ENCODE measurements around the gene SDK1.

Gene SDK1

DNA sequence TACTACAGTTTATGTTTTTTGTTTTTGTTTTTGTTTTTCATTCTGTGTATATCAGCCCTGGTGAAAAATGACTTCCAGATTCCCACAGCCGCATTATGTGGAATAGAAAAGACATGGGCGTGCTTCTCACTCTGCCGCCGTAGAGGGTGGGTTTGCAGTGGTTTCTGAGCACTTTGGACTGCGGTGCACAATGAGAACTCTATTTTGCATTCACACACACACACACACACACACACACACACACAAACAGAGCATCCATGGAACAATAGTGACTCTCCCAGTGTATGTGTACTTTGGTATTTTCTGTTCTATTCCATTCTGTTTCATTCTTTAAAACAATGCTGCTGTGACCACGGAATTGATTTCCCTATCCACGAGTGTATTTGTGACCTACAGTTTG lies 723.8 kb downstream of the SDK1 start:
- no peak for DNase-seq (ENCODE audit: low spot score)
- TF ChIP-seq, protein P1, sequence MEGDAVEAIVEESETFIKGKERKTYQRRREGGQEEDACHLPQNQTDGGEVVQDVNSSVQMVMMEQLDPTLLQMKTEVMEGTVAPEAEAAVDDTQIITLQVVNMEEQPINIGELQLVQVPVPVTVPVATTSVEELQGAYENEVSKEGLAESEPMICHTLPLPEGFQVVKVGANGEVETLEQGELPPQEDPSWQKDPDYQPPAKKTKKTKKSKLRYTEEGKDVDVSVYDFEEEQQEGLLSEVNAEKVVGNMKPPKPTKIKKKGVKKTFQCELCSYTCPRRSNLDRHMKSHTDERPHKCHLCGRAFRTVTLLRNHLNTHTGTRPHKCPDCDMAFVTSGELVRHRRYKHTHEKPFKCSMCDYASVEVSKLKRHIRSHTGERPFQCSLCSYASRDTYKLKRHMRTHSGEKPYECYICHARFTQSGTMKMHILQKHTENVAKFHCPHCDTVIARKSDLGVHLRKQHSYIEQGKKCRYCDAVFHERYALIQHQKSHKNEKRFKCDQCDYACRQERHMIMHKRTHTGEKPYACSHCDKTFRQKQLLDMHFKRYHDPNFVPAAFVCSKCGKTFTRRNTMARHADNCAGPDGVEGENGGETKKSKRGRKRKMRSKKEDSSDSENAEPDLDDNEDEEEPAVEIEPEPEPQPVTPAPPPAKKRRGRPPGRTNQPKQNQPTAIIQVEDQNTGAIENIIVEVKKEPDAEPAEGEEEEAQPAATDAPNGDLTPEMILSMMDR (IDR thresholded peaks at IDR 0.05; ENCODE audit: extremely low read depth, missing control alignments) = no peak

DNA sequence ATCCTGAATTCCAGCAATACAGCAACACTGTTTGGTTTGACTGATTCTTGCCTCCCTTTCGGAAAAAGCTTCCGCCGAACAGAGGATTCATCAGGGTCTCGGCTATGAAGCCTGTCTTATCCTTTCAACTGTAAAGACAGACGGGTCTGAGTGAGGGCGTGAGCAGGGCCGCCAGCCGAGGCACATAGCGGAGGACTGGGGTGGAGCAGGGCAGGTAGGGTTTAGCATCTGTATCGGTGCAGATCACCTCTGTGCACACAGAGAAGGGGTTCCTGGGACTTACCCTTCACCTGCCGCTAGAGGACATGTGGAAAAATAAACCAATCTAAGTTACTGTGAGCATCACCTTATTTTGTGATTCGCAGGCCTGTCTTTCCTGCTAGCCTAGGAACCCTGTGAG lies 724.2 kb downstream of the SDK1 start:
- TF ChIP-seq, protein P1 (IDR thresholded peaks at IDR 0.05; ENCODE audit: extremely low read depth, missing control alignments) = no peak

DNA sequence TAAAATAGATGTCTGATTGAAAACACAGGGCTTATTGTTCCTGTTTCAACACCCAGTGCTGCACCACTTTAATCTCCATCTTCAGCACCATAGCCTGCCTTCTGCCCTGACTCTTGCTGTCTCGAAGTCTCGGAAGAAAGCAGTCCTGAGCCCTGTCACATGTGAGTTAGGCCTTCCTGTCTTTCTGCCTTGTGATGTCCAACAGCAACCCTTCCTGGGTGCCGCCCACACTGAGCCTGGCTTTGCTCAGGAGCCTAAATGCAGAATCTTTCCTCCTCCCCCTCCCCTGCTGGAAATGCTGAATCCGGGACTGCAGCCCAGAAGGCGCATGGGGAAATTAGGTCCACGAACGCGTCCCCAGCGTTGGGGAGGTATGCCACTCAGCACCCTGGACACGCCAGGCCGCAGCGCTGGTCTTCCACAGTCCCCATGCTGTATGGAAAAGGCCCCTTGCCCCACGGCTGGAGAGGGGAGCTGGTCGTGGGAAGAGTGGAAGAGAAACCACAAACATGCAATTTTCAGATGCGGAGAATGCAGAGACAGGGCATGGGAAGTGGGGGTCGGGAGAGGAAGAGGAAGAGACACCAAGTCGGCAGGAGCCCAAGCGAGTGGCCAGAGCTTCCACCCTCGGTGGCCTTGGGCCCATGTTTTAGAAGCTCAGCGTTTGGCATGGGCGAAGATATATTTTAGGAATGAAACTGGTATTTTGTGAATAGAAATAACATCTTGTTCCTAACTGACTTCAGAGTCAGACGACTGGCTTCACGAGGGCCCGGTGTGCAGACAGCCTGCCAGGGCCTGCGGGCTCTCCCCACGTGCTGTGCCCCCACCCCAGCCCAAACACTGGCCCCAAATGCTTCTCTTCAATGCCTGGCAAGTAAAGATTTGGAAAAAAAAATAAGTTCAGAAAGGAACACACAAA lies 724.9 kb downstream of the SDK1 start:
- TF ChIP-seq, protein P1 (IDR thresholded peaks at IDR 0.05; ENCODE audit: extremely low read depth, missing control alignments) = no peak
- no peak for DNase-seq (ENCODE audit: low spot score)

More for the DNA sequence above, 724.2 kb downstream of the SDK1 start:
- DNase-seq (ENCODE audit: low spot score) = no peak

DNA sequence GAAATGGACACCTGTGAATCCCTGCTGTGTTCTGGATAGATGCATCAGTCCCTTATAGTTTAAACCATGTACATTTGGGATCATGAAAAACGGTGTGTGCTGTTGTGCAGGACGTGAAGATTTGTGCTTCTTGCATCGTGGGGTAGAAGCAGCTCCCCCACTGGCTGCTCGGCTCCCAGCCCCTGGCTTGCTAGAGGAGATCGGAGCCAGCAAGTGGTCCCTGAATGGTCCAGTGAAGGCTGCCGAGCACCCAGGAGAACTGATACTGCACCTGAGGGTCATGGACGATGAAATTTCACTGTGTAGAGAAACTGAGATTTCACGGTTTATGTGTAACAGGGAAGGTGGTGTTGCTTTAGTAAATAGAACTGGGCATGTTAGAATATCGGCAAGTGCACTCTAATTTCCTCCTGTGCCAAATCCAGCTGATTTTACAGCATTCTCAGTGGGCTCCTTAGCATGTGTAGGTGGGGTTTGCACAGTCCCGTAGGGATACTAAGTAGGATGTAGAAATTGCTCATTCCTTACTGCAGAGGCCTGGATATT lies 726.0 kb downstream of the SDK1 start:
- TF ChIP-seq, protein P1 (IDR thresholded peaks at IDR 0.05; ENCODE audit: extremely low read depth, missing control alignments) = no peak
- no peak for DNase-seq (ENCODE audit: low spot score)

DNA sequence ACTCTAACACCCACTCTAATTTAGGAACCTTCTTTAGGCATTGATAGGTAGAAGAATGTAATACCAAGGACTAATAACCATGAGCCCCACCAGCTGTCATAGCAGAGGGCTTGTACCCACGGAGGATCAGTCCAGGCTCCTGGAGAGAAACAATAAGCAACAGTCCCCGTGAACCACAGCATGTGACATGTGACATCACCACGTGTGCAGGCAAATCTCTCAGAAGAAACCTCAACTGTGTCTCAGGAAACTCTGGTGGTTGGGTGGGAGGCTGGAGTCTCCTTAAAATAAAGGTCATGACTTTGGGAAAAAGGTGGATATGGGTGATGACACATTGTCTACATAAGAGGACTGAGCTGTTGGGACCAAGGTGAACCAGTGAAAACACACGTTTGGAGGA lies 727.2 kb downstream of the SDK1 start:
- no peak for DNase-seq (ENCODE audit: low spot score)
- TF ChIP-seq, protein P1 (IDR thresholded peaks at IDR 0.05; ENCODE audit: extremely low read depth, missing control alignments) = no peak

DNA sequence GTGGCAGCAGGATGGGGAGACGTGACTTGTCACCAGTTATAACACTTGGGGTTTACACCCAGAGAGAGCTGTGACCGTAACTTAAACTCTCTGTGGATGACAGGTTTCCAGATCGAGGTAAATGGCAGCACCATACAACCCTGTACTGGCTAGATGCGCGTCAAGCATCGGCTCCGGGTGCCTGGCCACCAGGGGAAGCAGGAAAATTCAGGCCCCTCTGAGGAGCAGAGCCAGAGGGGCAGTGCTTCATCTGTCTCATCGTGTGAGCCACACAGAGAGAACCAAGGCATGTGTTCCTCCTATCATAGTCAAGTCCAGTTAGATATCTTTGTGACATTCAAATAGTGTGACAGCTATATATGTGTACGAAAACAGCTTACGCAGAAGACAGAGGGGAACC lies 728.9 kb downstream of the SDK1 start:
- no peak for DNase-seq (ENCODE audit: low spot score)
- TF ChIP-seq, protein P1 (IDR thresholded peaks at IDR 0.05; ENCODE audit: extremely low read depth, missing control alignments) = no peak

DNA sequence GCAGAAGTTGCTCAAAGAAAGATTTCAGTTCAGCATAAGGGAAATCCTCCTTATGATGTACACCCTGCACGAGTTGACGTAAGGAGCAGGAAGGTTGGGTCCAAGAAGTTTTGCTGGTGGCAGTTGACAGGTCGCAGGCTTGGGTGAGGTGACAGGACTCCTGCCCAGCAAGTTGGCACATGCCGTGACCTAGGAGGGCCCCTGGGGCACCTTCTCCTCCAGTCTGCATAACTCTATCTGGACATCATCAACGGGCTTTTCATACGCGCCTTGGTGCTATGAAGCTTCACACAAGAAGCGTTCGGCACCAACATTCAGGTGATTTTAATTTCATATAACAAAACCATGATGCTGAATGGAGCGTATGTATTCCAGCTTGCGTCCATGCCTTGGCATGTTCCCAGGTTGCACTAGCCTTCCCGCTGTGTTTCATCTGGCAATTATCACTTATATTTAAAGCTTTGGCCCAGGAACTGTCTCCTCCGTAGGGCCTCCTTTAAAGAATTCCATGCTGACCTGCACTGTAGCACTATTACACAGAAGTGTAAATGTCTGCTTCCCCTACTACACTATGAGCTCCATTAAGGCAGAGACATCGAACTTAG lies 729.4 kb downstream of the SDK1 start:
- TF ChIP-seq, protein P1 (IDR thresholded peaks at IDR 0.05; ENCODE audit: extremely low read depth, missing control alignments) = no peak
- DNase-seq (ENCODE audit: low spot score) = no peak

Data from GM20000 (cell line).